ENCODE data around the gene TAF11.
A peak's percentile ranks its signal among the peaks of the same experiment; 100 is the strongest.
"Not testable (repeated sequence)": the region's sequence is repeated elsewhere in the genome, so short reads cannot be mapped to it uniquely, and the experiment has no call there.

TAF11 gene

GRCh38 chr6:34887753-34888513 lies at the start of gene TAF11:
Gene TAF11, minus strand, starts transcription at chr6:34888042. Its CDS starts 85 bp downstream, at chr6:34887957.
- DNase-seq (ENCODE audit: low read depth in 2 of 2, low spot score in 1 of 2) = peak; percentile 83 to 85

- DNase-seq (ENCODE audit: low read depth in 2 of 2, low spot score in 1 of 2) = no peak
These were observed 46.7 kb upstream of the TAF11 start for GRCh38 chr6:34934516-34934915.

GRCh38 chr6:34932202-34932601 lies 44.4 kb upstream of the TAF11 start:
- DNase-seq (ENCODE audit: low read depth in 2 of 2, low spot score in 1 of 2) = not testable (repeated sequence)

GRCh38 chr6:34930221-34930620 lies 42.4 kb upstream of the TAF11 start:
- no peak for DNase-seq (ENCODE audit: low read depth in 2 of 2, low spot score in 1 of 2)

- no peak for DNase-seq (ENCODE audit: low read depth in 2 of 2, low spot score in 1 of 2)
These were observed 41.6 kb upstream of the TAF11 start for GRCh38 chr6:34929241-34929978.

GRCh38 chr6:34928695-34929094 lies 40.9 kb upstream of the TAF11 start:
- DNase-seq (ENCODE audit: low read depth in 2 of 2, low spot score in 1 of 2) = no peak

GRCh38 chr6:34928220-34928619 lies 40.4 kb upstream of the TAF11 start:
- no peak for DNase-seq (ENCODE audit: low read depth in 2 of 2, low spot score in 1 of 2)

GRCh38 chr6:34926655-34927054 lies 38.8 kb upstream of the TAF11 start:
- no peak for DNase-seq (ENCODE audit: low read depth in 2 of 2, low spot score in 1 of 2)

GRCh38 chr6:34924831-34925625 lies 37.2 kb upstream of the TAF11 start:
- no peak for DNase-seq (ENCODE audit: low read depth in 2 of 2, low spot score in 1 of 2)

- no peak for DNase-seq (ENCODE audit: low read depth in 2 of 2, low spot score in 1 of 2)
These were observed 34.4 kb upstream of the TAF11 start for GRCh38 chr6:34922177-34922663.

GRCh38 chr6:34920097-34920496 lies 32.3 kb upstream of the TAF11 start:
- no peak for DNase-seq (ENCODE audit: low read depth in 2 of 2, low spot score in 1 of 2)

GRCh38 chr6:34919651-34920050 lies 31.8 kb upstream of the TAF11 start:
- no peak for DNase-seq (ENCODE audit: low read depth in 2 of 2, low spot score in 1 of 2)

- DNase-seq (ENCODE audit: low read depth in 2 of 2, low spot score in 1 of 2) = no peak
These were observed 29.9 kb upstream of the TAF11 start for GRCh38 chr6:34917626-34918285.

- no peak for DNase-seq (ENCODE audit: low read depth in 2 of 2, low spot score in 1 of 2)
These were observed 28.6 kb upstream of the TAF11 start for GRCh38 chr6:34916348-34916967.

GRCh38 chr6:34914358-34914757 lies 26.5 kb upstream of the TAF11 start:
- DNase-seq (ENCODE audit: low read depth in 2 of 2, low spot score in 1 of 2) = no peak

GRCh38 chr6:34912715-34913464 lies 25.0 kb upstream of the TAF11 start:
- no peak for DNase-seq (ENCODE audit: low read depth in 2 of 2, low spot score in 1 of 2)

GRCh38 chr6:34911822-34912221 lies 24.0 kb upstream of the TAF11 start:
- DNase-seq (ENCODE audit: low read depth in 2 of 2, low spot score in 1 of 2) = no peak

- DNase-seq (ENCODE audit: low read depth in 2 of 2, low spot score in 1 of 2) = no peak
These were observed 21.6 kb upstream of the TAF11 start for GRCh38 chr6:34909320-34909883.

GRCh38 chr6:34908194-34908593 lies 20.4 kb upstream of the TAF11 start:
- DNase-seq (ENCODE audit: low read depth in 2 of 2, low spot score in 1 of 2) = no peak

- DNase-seq (ENCODE audit: low read depth in 2 of 2, low spot score in 1 of 2) = no peak
These were observed 19.0 kb upstream of the TAF11 start for GRCh38 chr6:34906826-34907225.

All from stimulated activated CD8-positive, alpha-beta memory T cell treated with anti-CD3 and anti-CD28 coated beads, Interleukin-4, amount 100 ng/mL, for 4 hours (primary cell).